Progenitor cell of endocrine pancreas (in vitro differentiated cells): ENCODE data around the gene HSD17B3. TPM values are rescaled to one million over a fixed set of nuclear protein-coding genes. Genes with fewer than 3 reads are reported as not detected.
"Not testable (repeated sequence)": the region's sequence is repeated elsewhere in the genome, so short reads cannot be mapped to it uniquely, and the experiment has no call there.

ENCODE experiments used
- DNase-seq: peaks from one replicate; pipeline ENCODE4 v3.0.0; 2021; ENCODE audit warnings: low spot score; ENCODE audit not compliant: unreplicated experiment
- H3K27ac Mint-ChIP-seq: 2 replicates; pipeline ENCODE4 v1.8.0; 2021; ENCODE audit warnings: mild to moderate bottlenecking, moderate library complexity, mixed read lengths
- H3K27me3 Mint-ChIP-seq: 2 replicates; pipeline ENCODE4 v1.8.0; 2021; ENCODE audit warnings: mixed read lengths
- H3K36me3 Mint-ChIP-seq: 2 replicates; pipeline ENCODE4 v1.8.0; 2022; ENCODE audit warnings: mixed read lengths; ENCODE audit not compliant: insufficient read depth
- H3K4me1 Mint-ChIP-seq: 2 replicates; pipeline ENCODE4 v1.8.0; 2021; ENCODE audit warnings: low read depth, mixed read lengths
- H3K4me3 Mint-ChIP-seq: 2 replicates; pipeline ENCODE4 v1.8.0; 2021; ENCODE audit warnings: low read depth, mild to moderate bottlenecking, moderate library complexity, mixed read lengths
- H3K9me3 Mint-ChIP-seq: 2 replicates; pipeline ENCODE4 v1.8.0; 2021; ENCODE audit warnings: low read depth, mixed read lengths
- total RNA-seq: library from RNA; stranded (reverse); gene quantifications from 2 replicates; pipeline ENCODE4 v1.2.1, GENCODE V29; 2021
- TF ChIP-seq, protein P1 (sequence below): fragments of 200-600 bp; sonication (generic); IDR thresholded peaks from one replicate; pipeline ENCODE4 v1.5.0; 2021; ENCODE audit warnings: antibody characterized with exemption, mild to moderate bottlenecking; ENCODE audit not compliant: unreplicated experiment

Gene HSD17B3
- total RNA-seq, 1 donor from 2014 or later = not detected

DNA sequence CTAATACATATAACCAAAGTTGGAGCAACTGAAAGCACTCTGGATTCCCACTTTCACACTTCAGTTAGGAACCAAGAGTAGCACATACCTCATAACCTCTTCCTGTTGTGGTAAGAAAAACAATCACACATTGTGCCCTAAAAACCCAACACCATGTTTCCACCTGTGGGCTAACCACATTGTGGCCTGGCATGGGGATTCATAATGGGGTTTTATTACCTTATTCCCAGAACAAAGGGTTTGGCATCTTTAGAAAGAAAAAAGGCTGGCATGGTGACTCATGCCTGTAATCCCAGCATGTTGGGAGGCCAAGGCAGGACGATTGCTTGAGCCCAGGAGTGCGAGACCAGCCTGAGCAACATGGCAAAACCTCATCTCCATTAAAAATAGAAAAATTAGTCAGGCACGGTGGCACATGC, 60.6 kb downstream of the HSD17B3 start:
- TF ChIP-seq, protein P1, sequence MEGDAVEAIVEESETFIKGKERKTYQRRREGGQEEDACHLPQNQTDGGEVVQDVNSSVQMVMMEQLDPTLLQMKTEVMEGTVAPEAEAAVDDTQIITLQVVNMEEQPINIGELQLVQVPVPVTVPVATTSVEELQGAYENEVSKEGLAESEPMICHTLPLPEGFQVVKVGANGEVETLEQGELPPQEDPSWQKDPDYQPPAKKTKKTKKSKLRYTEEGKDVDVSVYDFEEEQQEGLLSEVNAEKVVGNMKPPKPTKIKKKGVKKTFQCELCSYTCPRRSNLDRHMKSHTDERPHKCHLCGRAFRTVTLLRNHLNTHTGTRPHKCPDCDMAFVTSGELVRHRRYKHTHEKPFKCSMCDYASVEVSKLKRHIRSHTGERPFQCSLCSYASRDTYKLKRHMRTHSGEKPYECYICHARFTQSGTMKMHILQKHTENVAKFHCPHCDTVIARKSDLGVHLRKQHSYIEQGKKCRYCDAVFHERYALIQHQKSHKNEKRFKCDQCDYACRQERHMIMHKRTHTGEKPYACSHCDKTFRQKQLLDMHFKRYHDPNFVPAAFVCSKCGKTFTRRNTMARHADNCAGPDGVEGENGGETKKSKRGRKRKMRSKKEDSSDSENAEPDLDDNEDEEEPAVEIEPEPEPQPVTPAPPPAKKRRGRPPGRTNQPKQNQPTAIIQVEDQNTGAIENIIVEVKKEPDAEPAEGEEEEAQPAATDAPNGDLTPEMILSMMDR = no peak
- no peaks in the 10 kb centered on the region for H3K36me3 Mint-ChIP-seq
- no peaks in the 10 kb centered on the region for H3K9me3 Mint-ChIP-seq
- no peak for DNase-seq
- no peak overlapping the region for H3K4me3 Mint-ChIP-seq
- H3K27ac Mint-ChIP-seq = no peak overlapping the region
- peaks cover 10% of the 10 kb centered on the region for H3K4me1 Mint-ChIP-seq
- H3K27me3 Mint-ChIP-seq = no peaks in the 10 kb centered on the region

DNA sequence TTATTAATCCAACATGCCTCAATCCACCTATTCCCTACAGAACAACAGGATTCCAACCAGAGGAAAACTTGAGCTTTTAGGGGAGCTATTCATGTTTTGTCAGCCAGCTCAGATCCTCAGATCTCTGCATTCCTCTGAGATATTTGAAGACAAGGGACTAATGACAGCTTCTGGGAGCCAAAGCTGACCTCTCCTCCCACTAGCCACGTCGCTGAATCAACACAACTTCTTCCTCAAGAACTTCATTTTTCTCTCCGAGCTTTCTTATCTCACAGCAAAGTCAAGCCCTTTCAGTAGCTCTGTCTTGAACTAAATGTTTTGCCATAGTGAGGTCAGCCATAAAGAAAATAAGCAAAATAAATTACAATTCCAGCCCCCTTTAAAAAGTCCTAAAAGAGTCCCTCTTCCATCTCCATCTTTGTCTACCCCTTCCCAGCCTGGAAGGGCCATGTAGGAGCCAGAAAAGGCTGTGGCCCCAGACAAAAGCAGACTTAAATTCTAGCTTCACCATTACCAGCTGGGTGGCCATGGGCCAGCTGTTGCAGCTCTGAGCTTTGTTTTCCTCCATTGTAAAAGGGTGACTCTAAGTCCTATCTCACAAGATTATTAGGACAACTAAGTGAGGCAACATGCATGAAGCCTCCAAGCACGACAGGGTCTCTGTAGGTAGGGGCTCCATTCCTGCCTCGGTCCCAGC, 65.0 kb downstream of the HSD17B3 start:
- no peak for DNase-seq
- Mint-ChIP-seq H3K4me3 (no peak overlapping the region), H3K27me3 (no peaks in the 10 kb centered on the region), H3K9me3 (no peaks in the 10 kb centered on the region), H3K36me3 (no peaks in the 10 kb centered on the region), H3K4me1 (peaks cover 10% of the 10 kb centered on the region), H3K27ac (peak overlapping the region; percentile 30)
- TF ChIP-seq, protein P1 = no peak

- not testable (repeated sequence) for H3K9me3 Mint-ChIP-seq, H3K27ac Mint-ChIP-seq, H3K36me3 Mint-ChIP-seq, DNase-seq, H3K4me3 Mint-ChIP-seq, H3K27me3 Mint-ChIP-seq
- peaks cover 10% of the 10 kb centered on the region for H3K4me1 Mint-ChIP-seq
Measured at GRCh38 chr9:96236337-96236736, 65.6 kb downstream of the HSD17B3 start.

GRCh38 chr9:96232539-96233241, 69.3 kb downstream of the HSD17B3 start:
- Mint-ChIP-seq H3K27me3 (no peaks in the 10 kb centered on the region), H3K27ac (no peak overlapping the region), H3K9me3 (peaks cover 7% of the 10 kb centered on the region), H3K4me1 (peaks cover 10% of the 10 kb centered on the region), H3K4me3 (no peak overlapping the region), H3K36me3 (peaks cover 1% of the 10 kb centered on the region)
- TF ChIP-seq, protein P1 = peak; percentile 86
- DNase-seq = no peak

- TF ChIP-seq, protein P1 = no peak
- H3K4me3 Mint-ChIP-seq = no peak overlapping the region
- H3K4me1 Mint-ChIP-seq = peaks cover 6% of the 10 kb centered on the region
- peaks cover 1% of the 10 kb centered on the region for H3K36me3 Mint-ChIP-seq
- H3K9me3 Mint-ChIP-seq = peaks cover 7% of the 10 kb centered on the region
- no peak overlapping the region for H3K27ac Mint-ChIP-seq
- H3K27me3 Mint-ChIP-seq = no peaks in the 10 kb centered on the region
- no peak for DNase-seq
Measured at GRCh38 chr9:96232164-96232538, 69.8 kb downstream of the HSD17B3 start.
